ENCODE results near the gene SCYL3. TPM values are rescaled to one million over a fixed set of nuclear protein-coding genes. Genes with fewer than 3 reads are reported as not detected.

Gene SCYL3
- total RNA-seq, 1 experiment from 2014 or later: 4.6 TPM

DNA sequence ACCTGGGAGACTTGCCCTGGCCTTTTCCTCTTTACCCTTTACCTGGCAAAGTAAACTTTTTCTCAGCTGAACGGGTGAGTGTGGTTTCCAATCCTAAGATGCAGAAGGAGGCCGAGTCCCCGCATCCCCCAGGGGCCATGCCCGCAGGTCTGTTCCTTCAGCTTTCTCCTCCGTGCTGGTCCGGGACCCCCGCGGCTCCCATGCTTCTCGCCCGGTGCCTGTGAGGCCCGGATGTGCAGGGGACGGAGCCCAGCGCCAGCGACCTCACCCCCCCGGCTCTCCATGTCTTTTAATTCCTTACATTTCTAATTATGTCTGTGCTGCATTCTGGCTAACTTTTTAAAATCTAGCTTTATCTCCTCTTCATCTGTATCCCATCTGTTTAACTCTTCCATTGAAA is 21.5 kb upstream of the SCYL3 start:
- no peaks in the 10 kb centered on the region for H3K27me3 ChIP-seq
- no peaks in the 10 kb centered on the region for H3K36me3 ChIP-seq
- no peaks in the 10 kb centered on the region for H3K9me3 ChIP-seq (replicated peaks)
- H3K4me1 ChIP-seq: no peaks in the 10 kb centered on the region
- DNase-seq: no peak
- H3K4me3 ChIP-seq: no peak overlapping the region
- no peak overlapping the region for H3K27ac ChIP-seq

- H3K36me3 ChIP-seq: no peaks in the 10 kb centered on the region
- DNase-seq: no peak
- H3K27ac ChIP-seq: no peak overlapping the region
- H3K4me1 ChIP-seq: no peaks in the 10 kb centered on the region
- H3K4me3 ChIP-seq: no peak overlapping the region
- no peaks in the 10 kb centered on the region for H3K9me3 ChIP-seq (replicated peaks)
- no peaks in the 10 kb centered on the region for H3K27me3 ChIP-seq
Measured at GRCh38 chr1:169914531-169914930, 20.8 kb upstream of the SCYL3 start.

- Histone ChIP-seq H3K9me3 (replicated peaks) (no peaks in the 10 kb centered on the region), H3K36me3 (no peaks in the 10 kb centered on the region), H3K4me1 (no peaks in the 10 kb centered on the region), H3K27me3 (no peaks in the 10 kb centered on the region), H3K4me3 (no peak overlapping the region), H3K27ac (no peak overlapping the region)
- DNase-seq: no peak
Measured at GRCh38 chr1:169909499-169909898, 15.8 kb upstream of the SCYL3 start.

- H3K9me3 ChIP-seq (replicated peaks): no peaks in the 10 kb centered on the region
- H3K36me3 ChIP-seq: no peaks in the 10 kb centered on the region
- H3K4me1 ChIP-seq: no peaks in the 10 kb centered on the region
- no peak overlapping the region for H3K4me3 ChIP-seq
- no peak for DNase-seq
- no peaks in the 10 kb centered on the region for H3K27me3 ChIP-seq
- no peak overlapping the region for H3K27ac ChIP-seq
Measured at GRCh38 chr1:169906938-169907337, 13.2 kb upstream of the SCYL3 start.

DNA sequence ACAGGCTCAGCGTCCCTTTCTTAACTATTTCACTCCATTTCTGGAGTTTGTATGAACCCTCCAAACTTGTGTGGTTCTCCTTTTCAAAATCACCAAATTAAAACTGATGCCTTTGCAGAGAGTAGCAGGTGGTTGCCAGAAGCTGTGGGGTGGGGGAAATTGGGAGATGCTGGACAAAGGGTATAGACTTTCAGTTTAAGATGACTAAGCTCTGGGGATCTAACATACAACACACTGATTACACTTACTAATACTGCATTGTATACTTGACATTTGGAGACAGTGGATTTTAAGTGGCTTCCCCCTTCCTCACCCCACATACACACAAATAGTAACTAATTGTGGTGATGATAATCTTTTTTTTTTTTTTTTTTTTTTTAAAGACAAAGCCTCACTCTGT is 11.1 kb upstream of the SCYL3 start:
- H3K27me3 ChIP-seq: no peaks in the 10 kb centered on the region

DNA sequence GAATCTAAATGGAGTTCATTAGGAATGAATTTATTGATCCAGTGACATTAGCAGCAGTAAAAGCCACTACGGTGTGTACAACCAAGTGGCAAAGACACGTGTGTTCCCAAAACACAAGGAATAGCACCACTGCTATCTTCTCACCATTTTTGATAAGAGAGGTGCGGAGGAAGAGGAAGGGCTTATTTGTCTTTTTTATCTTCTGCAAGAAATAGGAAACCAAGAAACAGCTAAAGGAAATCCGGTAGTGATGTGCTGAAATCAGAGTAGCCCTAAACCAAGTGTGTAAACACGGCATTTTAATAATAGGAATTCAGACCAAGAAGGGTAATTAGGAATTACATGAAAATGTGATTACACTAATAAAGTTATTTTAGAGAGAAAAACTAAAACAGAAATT is 9.1 kb upstream of the SCYL3 start:
- Histone ChIP-seq H3K4me3 (no peak overlapping the region), H3K27ac (no peak overlapping the region), H3K4me1 (no peaks in the 10 kb centered on the region), H3K36me3 (no peaks in the 10 kb centered on the region), H3K27me3 (no peaks in the 10 kb centered on the region), H3K9me3 (replicated peaks) (no peaks in the 10 kb centered on the region)
- DNase-seq: no peak

More for the DNA sequence above, 11.1 kb upstream of the SCYL3 start:
- Histone ChIP-seq H3K27ac (no peak overlapping the region), H3K4me3 (no peak overlapping the region), H3K4me1 (no peaks in the 10 kb centered on the region), H3K9me3 (replicated peaks) (no peaks in the 10 kb centered on the region), H3K36me3 (no peaks in the 10 kb centered on the region)
- DNase-seq: no peak

GRCh38 chr1:169901115-169901514 is 7.4 kb upstream of the SCYL3 start:
- no peaks in the 10 kb centered on the region for H3K4me1 ChIP-seq
- no peak for DNase-seq
- no peaks in the 10 kb centered on the region for H3K27me3 ChIP-seq

GRCh38 chr1:169900571-169900970 is 6.9 kb upstream of the SCYL3 start:
- H3K4me3 ChIP-seq: no peak overlapping the region
- H3K27ac ChIP-seq: no peak overlapping the region
- no peaks in the 10 kb centered on the region for H3K9me3 ChIP-seq (replicated peaks)
- DNase-seq: no peak
- H3K4me1 ChIP-seq: no peaks in the 10 kb centered on the region
- no peaks in the 10 kb centered on the region for H3K36me3 ChIP-seq
- no peaks in the 10 kb centered on the region for H3K27me3 ChIP-seq

More at GRCh38 chr1:169901115-169901514, 7.4 kb upstream of the SCYL3 start:
- Histone ChIP-seq H3K9me3 (replicated peaks) (no peaks in the 10 kb centered on the region), H3K27ac (no peak overlapping the region), H3K4me3 (no peak overlapping the region), H3K36me3 (no peaks in the 10 kb centered on the region)

DNA sequence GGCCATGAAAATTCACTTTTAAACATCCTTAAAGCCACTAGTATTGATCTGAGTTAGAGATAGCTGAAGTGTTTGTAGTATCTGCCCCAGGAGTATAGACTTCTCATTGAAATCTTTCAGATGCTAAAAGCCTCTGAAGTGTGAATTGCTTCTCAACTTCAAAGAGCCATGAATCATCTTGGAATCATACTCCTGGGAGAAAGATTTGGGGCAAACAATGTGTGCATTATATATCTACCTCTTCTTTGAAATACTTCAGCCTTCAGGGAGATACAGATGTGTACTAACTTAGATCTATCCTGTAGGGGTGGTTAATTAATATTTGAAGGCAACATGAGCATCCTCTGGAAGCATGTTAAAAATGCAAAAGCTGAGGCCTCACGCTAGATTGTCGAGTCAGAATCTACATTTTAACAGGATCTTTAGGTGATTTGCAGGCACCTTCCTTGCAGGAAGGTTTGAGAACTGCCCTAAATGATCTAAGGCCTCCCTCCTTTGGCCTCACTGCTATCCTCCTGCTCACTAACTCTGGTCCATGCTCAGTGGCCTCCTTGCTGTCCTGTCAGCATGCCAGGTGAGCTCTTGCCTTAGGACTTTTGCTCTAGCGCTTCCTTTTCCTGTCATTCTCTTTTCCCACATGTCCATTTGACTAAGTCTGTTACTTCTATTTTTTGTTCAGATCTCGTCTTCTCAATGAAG is 6.0 kb upstream of the SCYL3 start:
- no peaks in the 10 kb centered on the region for H3K36me3 ChIP-seq
- no peak overlapping the region for H3K27ac ChIP-seq
- H3K9me3 ChIP-seq (replicated peaks): no peaks in the 10 kb centered on the region
- no peaks in the 10 kb centered on the region for H3K4me1 ChIP-seq
- DNase-seq: no peak
- no peaks in the 10 kb centered on the region for H3K27me3 ChIP-seq
- H3K4me3 ChIP-seq: no peak overlapping the region

- H3K36me3 ChIP-seq: no peaks in the 10 kb centered on the region
- H3K4me3 ChIP-seq: no peak overlapping the region
- no peak for DNase-seq
- no peaks in the 10 kb centered on the region for H3K27me3 ChIP-seq
- no peak overlapping the region for H3K27ac ChIP-seq
- no peaks in the 10 kb centered on the region for H3K4me1 ChIP-seq
- H3K9me3 ChIP-seq (replicated peaks): no peaks in the 10 kb centered on the region
Measured at GRCh38 chr1:169896013-169896412, 2.3 kb upstream of the SCYL3 start.

DNA sequence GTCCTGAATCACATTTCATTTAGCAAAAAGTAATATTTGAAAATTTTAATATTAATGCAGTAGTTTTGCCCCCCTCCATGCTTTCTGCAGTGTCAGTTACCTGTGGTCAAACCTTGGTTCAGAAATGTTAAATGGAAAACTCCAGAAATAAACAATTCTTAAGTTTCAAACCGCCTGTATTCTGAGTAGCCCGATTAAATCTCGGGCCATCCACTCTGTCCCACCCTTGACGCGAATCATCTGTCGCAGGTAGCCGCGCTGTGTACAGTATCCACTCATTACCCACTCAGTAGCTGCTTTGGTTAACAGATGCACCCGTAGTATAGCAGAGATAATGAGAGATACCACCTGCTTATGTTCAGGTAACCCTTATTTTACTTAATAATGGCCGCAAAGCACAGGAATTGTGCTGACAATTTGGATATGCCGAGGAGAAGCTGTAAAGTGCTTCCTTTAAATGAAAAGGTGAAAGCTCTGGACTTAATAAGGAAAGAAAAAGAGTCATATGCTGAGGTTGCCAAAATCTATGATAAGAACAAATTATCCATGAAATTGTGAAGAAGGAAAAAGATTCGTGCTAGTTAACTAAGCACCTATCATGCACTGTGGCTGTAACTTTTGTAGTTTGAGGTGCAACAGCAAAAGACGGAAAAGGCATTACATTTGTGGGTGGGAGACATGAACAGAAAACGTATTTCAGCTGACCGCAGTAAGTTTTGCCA is 889 bp upstream of the SCYL3 start:
- H3K4me1 ChIP-seq: no peaks in the 10 kb centered on the region
- H3K27ac ChIP-seq: peak overlapping the region; percentile 100
- peak overlapping the region; percentile 89 for H3K4me3 ChIP-seq
- H3K9me3 ChIP-seq (replicated peaks): no peaks in the 10 kb centered on the region
- DNase-seq: no peak
- no peaks in the 10 kb centered on the region for H3K36me3 ChIP-seq
- no peaks in the 10 kb centered on the region for H3K27me3 ChIP-seq

- H3K27ac ChIP-seq: peak overlapping the region; percentile 100
- no peaks in the 10 kb centered on the region for H3K4me1 ChIP-seq
- H3K36me3 ChIP-seq: no peaks in the 10 kb centered on the region
- no peak for DNase-seq
- no peaks in the 10 kb centered on the region for H3K9me3 ChIP-seq (replicated peaks)
- H3K27me3 ChIP-seq: no peaks in the 10 kb centered on the region
- peak overlapping the region; percentile 89 for H3K4me3 ChIP-seq
Measured at GRCh38 chr1:169892927-169893644, 610 bp downstream of the SCYL3 start.

DNA sequence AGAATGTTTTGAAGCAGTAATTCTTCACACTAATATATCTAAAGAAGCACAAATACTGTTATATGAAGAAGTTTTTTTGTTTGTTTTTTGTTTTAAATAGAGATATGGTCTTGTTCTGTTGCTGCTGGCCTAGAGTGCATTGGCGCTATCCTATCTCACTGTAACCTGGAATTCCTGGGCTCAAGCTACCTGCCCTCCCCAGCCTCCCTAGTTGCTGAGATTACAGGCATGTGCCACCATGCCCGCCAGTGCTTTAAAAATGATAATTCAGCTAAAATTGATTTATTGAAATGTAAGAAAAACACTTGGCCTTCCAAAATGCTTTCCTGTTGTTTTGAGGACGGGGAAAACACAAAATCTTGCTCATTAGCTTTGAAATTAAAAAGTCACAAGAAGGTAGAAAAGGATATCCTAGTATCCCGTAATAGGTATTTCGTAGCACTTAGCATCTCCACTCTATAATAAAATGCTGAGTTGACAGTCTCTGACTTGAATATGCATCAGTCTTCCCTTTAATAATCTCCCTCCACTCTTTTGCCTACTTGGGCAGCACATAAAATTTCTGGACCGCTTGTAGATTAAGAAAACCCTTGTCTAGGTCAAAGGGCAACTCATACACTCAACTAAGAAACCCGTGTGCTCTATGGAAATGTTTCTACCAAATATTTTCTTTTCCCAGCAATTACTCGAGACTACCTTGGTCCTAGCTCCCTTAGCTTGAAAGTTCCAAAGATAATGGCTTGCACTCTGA is 1.3 kb downstream of the SCYL3 start:
- H3K36me3 ChIP-seq: peaks cover 2% of the 10 kb centered on the region; the same call in 1 of the 2 replicates
- no peak overlapping the region for H3K27ac ChIP-seq
- H3K9me3 ChIP-seq (replicated peaks): no peaks in the 10 kb centered on the region
- H3K27me3 ChIP-seq: no peaks in the 10 kb centered on the region
- peak overlapping the region; percentile 89 for H3K4me3 ChIP-seq
- DNase-seq: no peak
- no peaks in the 10 kb centered on the region for H3K4me1 ChIP-seq

DNA sequence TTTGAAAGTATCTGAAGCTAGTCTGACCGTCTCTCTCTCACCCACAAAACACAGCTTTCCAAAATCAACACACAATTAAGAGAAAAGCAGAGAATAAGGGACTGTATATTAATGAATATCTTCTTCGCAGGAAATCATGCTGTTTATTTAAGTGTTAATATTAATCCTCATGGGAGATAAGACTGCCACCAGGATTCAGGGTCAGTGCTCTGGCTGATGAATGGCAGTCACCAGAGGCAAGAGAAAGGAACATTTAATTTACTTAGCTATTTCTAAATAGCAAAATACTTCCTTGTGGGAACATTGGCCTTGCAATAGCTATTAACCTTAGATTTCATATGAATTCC is 2.2 kb downstream of the SCYL3 start:
- Histone ChIP-seq H3K4me3 (no peak overlapping the region), H3K36me3 (peaks cover 4% of the 10 kb centered on the region; the same call in 1 of the 2 replicates), H3K4me1 (no peaks in the 10 kb centered on the region), H3K9me3 (replicated peaks) (no peaks in the 10 kb centered on the region), H3K27me3 (no peaks in the 10 kb centered on the region), H3K27ac (no peak overlapping the region)
- no peak for DNase-seq
